Uterus (tissue), 4 donors: ENCODE measurements around the gene DPH1. TPM values are rescaled to one million over a fixed set of nuclear protein-coding genes. Genes with fewer than 3 reads are reported as not detected.

Experiments used
- DNase-seq, 2 donors: peaks; one replicate each; pipeline ENCODE4 v3.0.0-alpha.2; 2019 to 2020
- H3K27ac ChIP-seq, 2 donors: fragments of 200-600 bp; sonication (generic); 1 replicate in 1 of 2; 2 replicates in 1 of 2; pipeline ENCODE4 v1.5.1; 2016 to 2018
- H3K27me3 ChIP-seq, 2 donors: fragments of 200-600 bp; sonication (generic); one replicate each; pipeline ENCODE4 v1.5.1; 2018 to 2019; ENCODE audit warnings: control low read depth in 1 of 2
- H3K36me3 ChIP-seq, 2 donors: fragments of 200-600 bp; sonication (generic); one replicate each; pipeline ENCODE4 v1.5.1; 2019; ENCODE audit warnings: control low read depth in 1 of 2
- H3K4me1 ChIP-seq, 2 donors: fragments of 200-600 bp; sonication (generic); one replicate each; pipeline ENCODE4 v1.5.1; 2018 to 2019; ENCODE audit warnings: control low read depth in 1 of 2
- H3K4me3 ChIP-seq, 2 donors: fragments of 200-600 bp; sonication (generic); 1 replicate in 1 of 2; 2 replicates in 1 of 2; pipeline ENCODE4 v1.5.1; 2018 to 2019; ENCODE audit warnings: mild to moderate bottlenecking in 1 of 2
- H3K9me3 ChIP-seq, 2 donors: fragments of 200-600 bp; sonication (generic); one replicate each; pipeline ENCODE4 v1.5.1; 2019; ENCODE audit warnings: control low read depth in 1 of 2
- CTCF ChIP-seq, 4 experiments: fragments of 200-600 bp in 2 of 4; fragments of 450-650 bp in 2 of 4; sonication (generic) in 2 of 4; IDR thresholded peaks; one replicate each; pipeline ENCODE4 v1.5.1; 2016 to 2019; ENCODE audit warnings: antibody characterized with exemption in 4 of 4, mild to moderate bottlenecking in 2 of 4, moderate library complexity in 1 of 4
- POLR2A ChIP-seq, 2 donors: fragments of 450-650 bp; IDR thresholded peaks; one replicate each; pipeline ENCODE4 v1.6.1; 2016; ENCODE audit warnings: antibody characterized with exemption in 2 of 2, mild to moderate bottlenecking in 1 of 2, moderate library complexity in 1 of 2
- intact Hi-C: fragments of 100-400 bp; cut with DNase I; formaldehyde crosslinking; loops from one replicate; pipeline ENCODE4 v1.15.1; 2023; ENCODE audit warnings: low total_unique reads
- total RNA-seq, 4 donors: library from RNA; depleted of rRNA in 3 of 4; stranded (reverse); fragments of >200 nt in 3 of 4; gene quantifications; one replicate each; pipeline versions ENCODE4 v1.1.0 to v1.2.4, GENCODE V29; 2014 to 2023
- donor health status: DM: yes; HTN: yes; CAD: no.

DPH1 gene
- total RNA-seq, 4 donors from 2014 or later = 26.8 to 121 (median 49.1) TPM

- no peaks in the 10 kb centered on the region for H3K27me3 ChIP-seq
- intact Hi-C loops = loop anchor here (5.0 kb wide), 1 partner anchor 117 kb away; no protein-coding TSS in a partner anchor
- peak overlapping the region; percentile 38 to 44 for H3K4me3 ChIP-seq
- peaks cover 0 to 17% of the 10 kb centered on the region in 2 donors for H3K4me1 ChIP-seq
- no peaks in the 10 kb centered on the region for H3K36me3 ChIP-seq
- no peak overlapping the region for H3K27ac ChIP-seq
- TF ChIP-seq CTCF (IDR thresholded peaks at IDR 0.05) (no peak), POLR2A (IDR thresholded peaks at IDR 0.05) (peak in 1 of 2 donors; percentile 13)
- DNase-seq = peak; percentile 54 to 61
- H3K9me3 ChIP-seq = no peaks in the 10 kb centered on the region
These were observed 6.0 kb upstream of the DPH1 start for GRCh38 chr17:2023692-2024571.

GRCh38 chr17:2024572-2025219, 5.3 kb upstream of the DPH1 start:
- Histone ChIP-seq H3K4me1 (peaks cover 0 to 17% of the 10 kb centered on the region in 2 donors), H3K4me3 (peak overlapping the region; percentile 38 to 44), H3K27me3 (no peaks in the 10 kb centered on the region), H3K9me3 (no peaks in the 10 kb centered on the region), H3K36me3 (no peaks in the 10 kb centered on the region), H3K27ac (no peak overlapping the region)
- TF ChIP-seq CTCF (IDR thresholded peaks at IDR 0.05) (no peak), POLR2A (IDR thresholded peaks at IDR 0.05) (no peak)
- no peak for DNase-seq
- intact Hi-C loops = loop anchor here (5.0 kb wide), 1 partner anchor 117 kb away; no protein-coding TSS in a partner anchor

- H3K27ac ChIP-seq = peak within 1 kb of the TSS in 1 of 2 donors; percentile 14
- no peaks in the 10 kb centered on the region for H3K9me3 ChIP-seq
- peak within 1 kb of the TSS; percentile 38 to 44 for H3K4me3 ChIP-seq
- H3K27me3 ChIP-seq = no peaks in the 10 kb centered on the region
- no peak for TF ChIP-seq CTCF (IDR thresholded peaks at IDR 0.05)
- TF ChIP-seq POLR2A (IDR thresholded peaks at IDR 0.05) = no peak
- H3K4me1 ChIP-seq = peaks cover 0 to 17% of the 10 kb centered on the region in 2 donors
- intact Hi-C loops = no loop called here
- H3K36me3 ChIP-seq = no peaks in the 10 kb centered on the region
- peak; percentile 61 to 65 for DNase-seq
These were observed 4.7 kb upstream of the DPH1 start, which contains the start of gene RTN4RL1 for GRCh38 chr17:2025220-2025621. RTN4RL1 (minus strand) TSS chr17:2025334; CDS start chr17:2024865, 469 bp downstream.

GRCh38 chr17:2025622-2026309, 4.2 kb upstream of the DPH1 start:
- Histone ChIP-seq H3K4me3 (peak overlapping the region; percentile 38 to 44), H3K4me1 (peaks cover 0 to 18% of the 10 kb centered on the region in 2 donors), H3K27ac (peak overlapping the region in 1 of 2 donors; percentile 14), H3K27me3 (no peaks in the 10 kb centered on the region), H3K9me3 (no peaks in the 10 kb centered on the region), H3K36me3 (no peaks in the 10 kb centered on the region)
- peak; percentile 68 to 77 (median 72) for TF ChIP-seq CTCF (IDR thresholded peaks at IDR 0.05)
- TF ChIP-seq POLR2A (IDR thresholded peaks at IDR 0.05) = no peak
- DNase-seq = peak; percentile 65 to 67
- intact Hi-C loops = no loop called here
